ENCODE data around the gene TSC1. TPM values are rescaled to one million over a fixed set of nuclear protein-coding genes. Genes with fewer than 3 reads are reported as not detected.

The TSC1 gene
- total RNA-seq, 1 donor from 2014 or later, result 50.9 TPM

- no peaks in the 10 kb centered on the region for H3K27me3 ChIP-seq (ENCODE audit: low read depth)
- TF ChIP-seq, protein P1, sequence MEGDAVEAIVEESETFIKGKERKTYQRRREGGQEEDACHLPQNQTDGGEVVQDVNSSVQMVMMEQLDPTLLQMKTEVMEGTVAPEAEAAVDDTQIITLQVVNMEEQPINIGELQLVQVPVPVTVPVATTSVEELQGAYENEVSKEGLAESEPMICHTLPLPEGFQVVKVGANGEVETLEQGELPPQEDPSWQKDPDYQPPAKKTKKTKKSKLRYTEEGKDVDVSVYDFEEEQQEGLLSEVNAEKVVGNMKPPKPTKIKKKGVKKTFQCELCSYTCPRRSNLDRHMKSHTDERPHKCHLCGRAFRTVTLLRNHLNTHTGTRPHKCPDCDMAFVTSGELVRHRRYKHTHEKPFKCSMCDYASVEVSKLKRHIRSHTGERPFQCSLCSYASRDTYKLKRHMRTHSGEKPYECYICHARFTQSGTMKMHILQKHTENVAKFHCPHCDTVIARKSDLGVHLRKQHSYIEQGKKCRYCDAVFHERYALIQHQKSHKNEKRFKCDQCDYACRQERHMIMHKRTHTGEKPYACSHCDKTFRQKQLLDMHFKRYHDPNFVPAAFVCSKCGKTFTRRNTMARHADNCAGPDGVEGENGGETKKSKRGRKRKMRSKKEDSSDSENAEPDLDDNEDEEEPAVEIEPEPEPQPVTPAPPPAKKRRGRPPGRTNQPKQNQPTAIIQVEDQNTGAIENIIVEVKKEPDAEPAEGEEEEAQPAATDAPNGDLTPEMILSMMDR (IDR thresholded peaks at IDR 0.05), result no peak
- ATAC-seq (no peak), DNase-seq (no peak)
- H3K4me3 ChIP-seq, result peak overlapping the region; percentile 100
- intact Hi-C loops (cut with DNase I), result no loop called here
- peaks cover 5% of the 10 kb centered on the region for H3K36me3 ChIP-seq
- H3K27ac ChIP-seq, result peak overlapping the region; percentile 98
- no peaks in the 10 kb centered on the region for H3K9me3 ChIP-seq
- H3K4me1 ChIP-seq, result peaks cover 32% of the 10 kb centered on the region
Observed at GRCh38 chr9:132943651-132944293, 644 bp downstream of the TSC1 start.

DNA sequence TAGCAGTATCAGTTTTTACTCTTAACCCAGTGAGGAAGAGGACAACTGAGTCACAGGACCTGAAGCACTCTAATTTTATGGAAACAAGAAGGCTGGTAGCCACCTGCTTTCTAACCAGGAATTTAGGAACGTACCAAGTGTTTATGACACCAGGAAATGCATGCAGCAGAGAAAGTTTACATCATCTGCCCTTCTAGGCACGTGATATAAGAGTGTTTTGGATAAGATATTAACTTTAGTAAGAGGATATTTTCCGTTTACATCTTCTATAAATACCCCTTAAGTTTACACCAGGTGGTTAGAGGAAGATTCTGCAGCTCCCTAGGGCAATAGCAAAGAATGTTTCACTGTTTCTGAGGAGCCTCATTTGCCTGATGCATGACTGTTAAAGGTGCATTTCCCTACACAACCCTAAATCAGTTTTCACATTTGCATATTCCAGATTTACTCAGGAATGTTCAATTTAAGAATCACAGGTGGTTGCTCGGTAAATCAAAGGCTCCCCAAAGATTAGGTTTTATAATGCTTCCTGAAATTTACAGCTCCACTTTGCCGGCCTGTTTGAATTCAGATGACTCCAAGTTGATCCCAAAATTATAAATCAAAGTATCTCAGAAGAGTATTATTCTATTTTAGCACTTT lies 1.8 kb downstream of the TSC1 start:
- TF ChIP-seq, protein P1 (IDR thresholded peaks at IDR 0.05), result no peak
- Histone ChIP-seq H3K9me3 (no peaks in the 10 kb centered on the region), H3K27ac (no peak overlapping the region), H3K4me1 (peaks cover 32% of the 10 kb centered on the region), H3K36me3 (peaks cover 5% of the 10 kb centered on the region), H3K4me3 (no peak overlapping the region), H3K27me3 (ENCODE audit: low read depth) (no peaks in the 10 kb centered on the region)
- intact Hi-C loops (cut with DNase I), result no loop called here
- DNase-seq, result no peak
- no peak for ATAC-seq

GRCh38 chr9:132939169-132939568 lies 5.2 kb downstream of the TSC1 start:
- Histone ChIP-seq H3K27me3 (ENCODE audit: low read depth) (no peaks in the 10 kb centered on the region), H3K36me3 (peaks cover 14% of the 10 kb centered on the region), H3K9me3 (no peaks in the 10 kb centered on the region), H3K4me3 (no peak overlapping the region), H3K27ac (no peak overlapping the region), H3K4me1 (peaks cover 26% of the 10 kb centered on the region)
- intact Hi-C loops (cut with DNase I), result no loop called here
- no peak for DNase-seq
- ATAC-seq, result no peak
- TF ChIP-seq, protein P1 (IDR thresholded peaks at IDR 0.05), result no peak

- TF ChIP-seq, protein P1 (IDR thresholded peaks at IDR 0.05), result no peak
- Histone ChIP-seq H3K36me3 (peaks cover 29% of the 10 kb centered on the region), H3K4me1 (peaks cover 13% of the 10 kb centered on the region), H3K27ac (no peak overlapping the region), H3K9me3 (no peaks in the 10 kb centered on the region), H3K27me3 (ENCODE audit: low read depth) (no peaks in the 10 kb centered on the region), H3K4me3 (no peak overlapping the region)
- DNase-seq (no peak), ATAC-seq (no peak)
- intact Hi-C loops (cut with DNase I), result no loop called here
Observed at GRCh38 chr9:132937463-132937901, 6.9 kb downstream of the TSC1 start.

GRCh38 chr9:132935026-132935425 lies 9.4 kb downstream of the TSC1 start:
- TF ChIP-seq, protein P1 (IDR thresholded peaks at IDR 0.05), result no peak
- Histone ChIP-seq H3K4me3 (no peak overlapping the region), H3K27ac (no peak overlapping the region), H3K9me3 (no peaks in the 10 kb centered on the region), H3K36me3 (peaks cover 41% of the 10 kb centered on the region), H3K4me1 (no peaks in the 10 kb centered on the region), H3K27me3 (ENCODE audit: low read depth) (no peaks in the 10 kb centered on the region)
- DNase-seq (no peak), ATAC-seq (no peak)
- intact Hi-C loops (cut with DNase I), result no loop called here
